ENCODE data around the gene CD300H.

CD300H gene

GRCh38 chr17:74527081-74527480 is 40.2 kb downstream of the CD300H start:
- TF ChIP-seq ZNF837 (tag by site-specific recombination; IDR thresholded peaks at IDR 0.05) (no peak), ZNF394 (tag by site-specific recombination; IDR thresholded peaks at IDR 0.05; ENCODE audit: borderline replicate concordance) (no peak), ZIC2 (tag by site-specific recombination; IDR thresholded peaks at IDR 0.05) (no peak), REST (tag by site-specific recombination; IDR thresholded peaks at IDR 0.05) (no peak), GLIS2 (tag by site-specific recombination; IDR thresholded peaks at IDR 0.05) (no peak), KLF9 (tag by site-specific recombination; IDR thresholded peaks at IDR 0.05; ENCODE audit: low read depth) (no peak), ZFP41 (tag by site-specific recombination; IDR thresholded peaks at IDR 0.05; ENCODE audit: borderline replicate concordance) (no peak)
- TF ChIP-seq, protein P1, sequence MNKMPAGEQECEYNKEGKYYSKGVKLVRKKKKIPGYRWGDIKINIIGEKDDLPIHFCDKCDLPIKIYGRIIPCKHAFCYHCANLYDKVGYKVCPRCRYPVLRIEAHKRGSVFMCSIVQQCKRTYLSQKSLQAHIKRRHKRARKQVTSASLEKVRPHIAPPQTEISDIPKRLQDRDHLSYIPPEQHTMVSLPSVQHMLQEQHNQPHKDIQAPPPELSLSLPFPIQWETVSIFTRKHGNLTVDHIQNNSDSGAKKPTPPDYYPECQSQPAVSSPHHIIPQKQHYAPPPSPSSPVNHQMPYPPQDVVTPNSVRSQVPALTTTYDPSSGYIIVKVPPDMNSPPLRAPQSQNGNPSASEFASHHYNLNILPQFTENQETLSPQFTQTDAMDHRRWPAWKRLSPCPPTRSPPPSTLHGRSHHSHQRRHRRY (tag by site-specific recombination; IDR thresholded peaks at IDR 0.05) = no peak
- TF ChIP-seq, protein P2, sequence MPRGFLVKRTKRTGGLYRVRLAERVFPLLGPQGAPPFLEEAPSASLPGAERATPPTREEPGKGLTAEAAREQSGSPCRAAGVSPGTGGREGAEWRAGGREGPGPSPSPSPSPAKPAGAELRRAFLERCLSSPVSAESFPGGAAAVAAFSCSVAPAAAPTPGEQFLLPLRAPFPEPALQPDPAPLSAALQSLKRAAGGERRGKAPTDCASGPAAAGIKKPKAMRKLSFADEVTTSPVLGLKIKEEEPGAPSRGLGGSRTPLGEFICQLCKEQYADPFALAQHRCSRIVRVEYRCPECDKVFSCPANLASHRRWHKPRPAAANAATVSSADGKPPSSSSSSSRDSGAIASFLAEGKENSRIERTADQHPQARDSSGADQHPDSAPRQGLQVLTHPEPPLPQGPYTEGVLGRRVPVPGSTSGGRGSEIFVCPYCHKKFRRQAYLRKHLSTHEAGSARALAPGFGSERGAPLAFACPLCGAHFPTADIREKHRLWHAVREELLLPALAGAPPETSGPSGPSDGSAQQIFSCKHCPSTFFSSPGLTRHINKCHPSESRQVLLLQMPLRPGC (tag by site-specific recombination; IDR thresholded peaks at IDR 0.05) = no peak
- Histone ChIP-seq H3K36me3 (ENCODE audit: control insufficient read depth in 2 of 2, insufficient read depth in 1 of 2, low read length in 2 of 2) (no peaks in the 10 kb centered on the region), H3K27ac (ENCODE audit: extremely low read depth, low read depth, low read length) (no peak overlapping the region), H3K9me3 (ENCODE audit: control insufficient read depth, insufficient read depth, low read depth, low read length) (no peaks in the 10 kb centered on the region), H3K4me1 (ENCODE audit: control insufficient read depth, insufficient read depth, low read length) (no peaks in the 10 kb centered on the region), H3K4me3 (ENCODE audit: low read depth, low read length) (no peak overlapping the region)
- ChIA-PET POLR2A (no interaction called here), CTCF (no interaction called here)

DNA sequence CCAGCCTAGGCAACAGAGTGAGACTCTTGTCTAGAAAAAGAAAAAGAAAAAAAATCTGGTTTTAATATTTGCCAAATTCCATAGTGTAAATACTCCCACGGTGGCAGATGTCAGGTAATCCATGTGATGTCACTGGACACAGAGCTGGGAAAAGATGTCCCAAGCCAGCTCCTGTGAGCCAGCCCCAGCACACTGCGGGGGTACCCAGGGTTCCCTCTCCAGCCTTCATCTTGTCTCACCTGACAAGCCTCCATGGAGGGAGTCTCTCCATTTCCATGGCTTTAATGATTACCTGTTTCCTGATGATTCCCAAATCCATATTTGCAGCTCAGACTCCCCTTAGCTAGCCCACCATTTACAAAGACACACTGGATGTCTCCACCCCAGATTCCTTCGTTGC is 40.6 kb downstream of the CD300H start:
- Histone ChIP-seq H3K36me3 (ENCODE audit: control insufficient read depth in 2 of 2, insufficient read depth in 1 of 2, low read length in 2 of 2) (no peaks in the 10 kb centered on the region), H3K9me3 (ENCODE audit: control insufficient read depth, insufficient read depth, low read depth, low read length) (no peaks in the 10 kb centered on the region), H3K4me1 (ENCODE audit: control insufficient read depth, insufficient read depth, low read length) (no peaks in the 10 kb centered on the region), H3K4me3 (ENCODE audit: low read depth, low read length) (no peak overlapping the region), H3K27ac (ENCODE audit: extremely low read depth, low read depth, low read length) (no peak overlapping the region)
- TF ChIP-seq ZBTB7A (tag by site-specific recombination; IDR thresholded peaks at IDR 0.05; ENCODE audit: low read depth) (no peak), PRDM4 (tag by site-specific recombination; IDR thresholded peaks at IDR 0.05) (no peak), ZNF214 (tag by site-specific recombination; IDR thresholded peaks at IDR 0.05; ENCODE audit: borderline replicate concordance) (no peak), ZNF175 (tag by site-specific recombination; IDR thresholded peaks at IDR 0.05) (no peak), ZBTB48 (tag by site-specific recombination; IDR thresholded peaks at IDR 0.05) (no peak), IKZF3 (tag by site-specific recombination; IDR thresholded peaks at IDR 0.05) (no peak), ZNF121 (tag by site-specific recombination; IDR thresholded peaks at IDR 0.05) (no peak), ZNF473 (tag by site-specific recombination; IDR thresholded peaks at IDR 0.05) (no peak), ZNF10 (tag by site-specific recombination; IDR thresholded peaks at IDR 0.05) (no peak)
- TF ChIP-seq, protein P3, sequence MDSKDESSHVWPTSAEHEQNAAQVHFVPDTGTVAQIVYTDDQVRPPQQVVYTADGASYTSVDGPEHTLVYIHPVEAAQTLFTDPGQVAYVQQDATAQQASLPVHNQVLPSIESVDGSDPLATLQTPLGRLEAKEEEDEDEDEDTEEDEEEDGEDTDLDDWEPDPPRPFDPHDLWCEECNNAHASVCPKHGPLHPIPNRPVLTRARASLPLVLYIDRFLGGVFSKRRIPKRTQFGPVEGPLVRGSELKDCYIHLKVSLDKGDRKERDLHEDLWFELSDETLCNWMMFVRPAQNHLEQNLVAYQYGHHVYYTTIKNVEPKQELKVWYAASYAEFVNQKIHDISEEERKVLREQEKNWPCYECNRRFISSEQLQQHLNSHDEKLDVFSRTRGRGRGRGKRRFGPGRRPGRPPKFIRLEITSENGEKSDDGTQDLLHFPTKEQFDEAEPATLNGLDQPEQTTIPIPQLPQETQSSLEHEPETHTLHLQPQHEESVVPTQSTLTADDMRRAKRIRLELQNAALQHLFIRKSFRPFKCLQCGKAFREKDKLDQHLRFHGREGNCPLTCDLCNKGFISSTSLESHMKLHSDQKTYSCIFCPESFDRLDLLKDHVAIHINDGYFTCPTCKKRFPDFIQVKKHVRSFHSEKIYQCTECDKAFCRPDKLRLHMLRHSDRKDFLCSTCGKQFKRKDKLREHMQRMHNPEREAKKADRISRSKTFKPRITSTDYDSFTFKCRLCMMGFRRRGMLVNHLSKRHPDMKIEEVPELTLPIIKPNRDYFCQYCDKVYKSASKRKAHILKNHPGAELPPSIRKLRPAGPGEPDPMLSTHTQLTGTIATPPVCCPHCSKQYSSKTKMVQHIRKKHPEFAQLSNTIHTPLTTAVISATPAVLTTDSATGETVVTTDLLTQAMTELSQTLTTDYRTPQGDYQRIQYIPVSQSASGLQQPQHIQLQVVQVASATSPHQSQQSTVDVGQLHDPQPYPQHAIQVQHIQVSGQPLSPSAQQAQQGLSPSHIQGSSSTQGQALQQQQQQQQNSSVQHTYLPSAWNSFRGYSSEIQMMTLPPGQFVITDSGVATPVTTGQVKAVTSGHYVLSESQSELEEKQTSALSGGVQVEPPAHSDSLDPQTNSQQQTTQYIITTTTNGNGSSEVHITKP (tag by site-specific recombination; IDR thresholded peaks at IDR 0.05) = no peak
- TF ChIP-seq, protein P4, sequence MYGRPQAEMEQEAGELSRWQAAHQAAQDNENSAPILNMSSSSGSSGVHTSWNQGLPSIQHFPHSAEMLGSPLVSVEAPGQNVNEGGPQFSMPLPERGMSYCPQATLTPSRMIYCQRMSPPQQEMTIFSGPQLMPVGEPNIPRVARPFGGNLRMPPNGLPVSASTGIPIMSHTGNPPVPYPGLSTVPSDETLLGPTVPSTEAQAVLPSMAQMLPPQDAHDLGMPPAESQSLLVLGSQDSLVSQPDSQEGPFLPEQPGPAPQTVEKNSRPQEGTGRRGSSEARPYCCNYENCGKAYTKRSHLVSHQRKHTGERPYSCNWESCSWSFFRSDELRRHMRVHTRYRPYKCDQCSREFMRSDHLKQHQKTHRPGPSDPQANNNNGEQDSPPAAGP (tag by site-specific recombination; IDR thresholded peaks at IDR 0.05) = no peak
- CTCF ChIA-PET = no interaction called here
- POLR2A ChIA-PET = no interaction called here
